GM13977 (cell line): Measurements from ENCODE around the gene CHD6.

Experiments used
- DNase-seq: peaks from one replicate; pipeline ENCODE4 v3.0.0; 2012; ENCODE audit warnings: low spot score
- in situ Hi-C: fragments of 300-500 bp; cut with MboI; formaldehyde crosslinking; loops from one replicate; pipeline ENCODE4 v1.12.0; 2022; ENCODE audit warnings: low sequenced_read_pairs, low pct_unique_long_range_greater_than_20kb, mixed read lengths, inconsistent platforms; ENCODE audit not compliant: unreplicated experiment
- TF ChIP-seq, protein P1 (sequence below): IDR thresholded peaks from 2 replicates; pipeline ENCODE4 v1.5.1; 2012; ENCODE audit warnings: mild to moderate bottlenecking, control low read depth; ENCODE audit not compliant: insufficient read depth; ENCODE audit errors: extremely low read depth, missing control alignments

The CHD6 gene

DNA sequence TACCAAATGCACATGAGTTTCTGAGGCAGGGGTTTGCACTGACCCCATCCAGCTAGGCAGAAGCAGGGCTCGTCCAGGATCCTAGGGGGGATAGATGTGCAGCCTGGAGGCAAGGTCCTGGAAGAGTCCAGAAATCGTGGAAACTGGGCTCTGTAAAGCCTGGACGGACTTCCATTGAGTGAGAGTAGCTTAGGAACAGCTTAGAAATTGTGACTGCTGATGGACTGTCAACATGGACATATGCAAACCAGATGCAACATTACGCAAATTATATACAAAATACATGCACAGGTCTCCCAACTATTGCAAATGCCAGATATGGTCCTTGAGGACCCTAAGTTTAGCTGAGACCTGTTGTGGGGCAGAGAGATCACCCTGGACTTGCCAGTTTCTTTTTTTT lies 246.8 kb downstream of the CHD6 start:
- TF ChIP-seq, protein P1, sequence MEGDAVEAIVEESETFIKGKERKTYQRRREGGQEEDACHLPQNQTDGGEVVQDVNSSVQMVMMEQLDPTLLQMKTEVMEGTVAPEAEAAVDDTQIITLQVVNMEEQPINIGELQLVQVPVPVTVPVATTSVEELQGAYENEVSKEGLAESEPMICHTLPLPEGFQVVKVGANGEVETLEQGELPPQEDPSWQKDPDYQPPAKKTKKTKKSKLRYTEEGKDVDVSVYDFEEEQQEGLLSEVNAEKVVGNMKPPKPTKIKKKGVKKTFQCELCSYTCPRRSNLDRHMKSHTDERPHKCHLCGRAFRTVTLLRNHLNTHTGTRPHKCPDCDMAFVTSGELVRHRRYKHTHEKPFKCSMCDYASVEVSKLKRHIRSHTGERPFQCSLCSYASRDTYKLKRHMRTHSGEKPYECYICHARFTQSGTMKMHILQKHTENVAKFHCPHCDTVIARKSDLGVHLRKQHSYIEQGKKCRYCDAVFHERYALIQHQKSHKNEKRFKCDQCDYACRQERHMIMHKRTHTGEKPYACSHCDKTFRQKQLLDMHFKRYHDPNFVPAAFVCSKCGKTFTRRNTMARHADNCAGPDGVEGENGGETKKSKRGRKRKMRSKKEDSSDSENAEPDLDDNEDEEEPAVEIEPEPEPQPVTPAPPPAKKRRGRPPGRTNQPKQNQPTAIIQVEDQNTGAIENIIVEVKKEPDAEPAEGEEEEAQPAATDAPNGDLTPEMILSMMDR = no peak
- DNase-seq = no peak
- in situ Hi-C loops = no loop called here

DNA sequence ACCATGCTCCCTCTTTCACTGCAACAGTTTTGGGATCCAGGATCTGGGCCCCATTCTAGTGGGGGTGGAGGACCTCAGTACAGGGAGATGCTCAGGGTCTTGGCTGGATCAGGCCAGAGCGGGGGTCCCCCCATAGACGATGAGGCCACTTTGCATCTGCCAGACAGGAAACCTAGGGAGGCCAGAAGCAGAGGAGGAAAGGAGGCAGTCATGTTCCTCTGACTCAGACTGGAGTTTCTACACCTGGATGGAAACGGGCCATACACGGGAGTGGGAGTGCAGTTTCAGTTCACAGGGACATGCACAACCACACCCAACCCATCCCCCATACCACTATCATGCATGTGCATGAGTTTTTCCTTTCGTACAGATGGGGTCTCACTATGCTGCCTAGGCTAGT lies 248.0 kb downstream of the CHD6 start:
- DNase-seq = no peak
- in situ Hi-C loops = no loop called here
- TF ChIP-seq, protein P1 = no peak

DNA sequence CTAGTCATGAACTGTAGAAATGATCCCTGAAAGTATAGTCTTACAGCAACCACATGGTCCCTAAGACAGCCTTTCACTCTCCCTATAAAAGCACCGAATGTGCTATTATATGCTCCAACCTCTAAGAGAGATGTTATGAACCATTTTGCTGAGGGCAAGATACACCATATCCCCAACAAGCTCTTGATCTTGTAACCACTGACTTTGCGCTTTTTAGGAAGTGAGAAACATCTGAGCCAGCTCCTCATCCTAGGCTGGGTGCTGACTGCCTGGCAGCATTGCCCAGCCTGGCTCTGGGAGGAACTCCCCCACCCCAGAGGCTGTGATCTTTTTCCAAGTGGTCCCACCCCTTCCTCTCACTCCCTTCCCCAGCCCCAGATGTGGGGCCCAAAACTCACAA lies 248.5 kb downstream of the CHD6 start:
- no peak for DNase-seq
- in situ Hi-C loops = no loop called here
- TF ChIP-seq, protein P1 = no peak

DNA sequence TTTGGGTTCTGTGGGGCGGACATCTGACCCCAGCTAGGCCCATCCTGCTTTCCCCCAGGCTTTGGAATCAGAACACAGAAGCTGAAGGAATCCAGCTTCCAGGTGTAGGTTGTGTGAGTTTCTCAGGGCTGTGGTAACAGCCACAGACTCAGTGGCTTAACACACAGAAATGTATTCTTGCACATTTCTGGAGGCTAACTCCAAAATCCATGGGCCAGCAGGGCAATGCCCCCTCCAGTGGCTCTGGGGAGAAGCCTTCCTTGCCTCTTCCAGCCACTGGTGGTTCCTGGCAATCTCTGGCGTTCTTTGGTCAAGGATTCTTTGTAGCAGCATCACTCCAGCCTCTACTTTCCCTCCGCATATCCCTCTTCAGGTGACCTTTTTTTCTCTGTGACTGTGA lies 250.2 kb downstream of the CHD6 start:
- no peak for DNase-seq
- TF ChIP-seq, protein P1 = no peak
- in situ Hi-C loops = no loop called here

DNA sequence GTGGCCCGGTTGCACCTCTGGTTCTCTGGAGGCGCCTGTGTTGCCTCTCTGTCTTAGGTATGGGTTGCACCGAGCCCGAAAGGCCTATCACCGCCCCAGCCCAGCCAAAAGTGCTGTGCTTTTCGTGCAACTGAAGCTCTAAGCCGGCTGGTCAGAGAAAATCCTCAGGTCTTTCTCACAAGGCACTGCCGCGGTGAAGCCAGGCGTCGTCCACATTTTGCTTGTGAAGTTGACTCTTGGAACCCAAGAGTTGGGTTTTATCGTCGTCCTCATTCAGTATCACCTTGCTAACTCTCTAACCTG lies 250.8 kb downstream of the CHD6 start:
- in situ Hi-C loops = no loop called here
- no peak for DNase-seq
- TF ChIP-seq, protein P1 = no peak

DNA sequence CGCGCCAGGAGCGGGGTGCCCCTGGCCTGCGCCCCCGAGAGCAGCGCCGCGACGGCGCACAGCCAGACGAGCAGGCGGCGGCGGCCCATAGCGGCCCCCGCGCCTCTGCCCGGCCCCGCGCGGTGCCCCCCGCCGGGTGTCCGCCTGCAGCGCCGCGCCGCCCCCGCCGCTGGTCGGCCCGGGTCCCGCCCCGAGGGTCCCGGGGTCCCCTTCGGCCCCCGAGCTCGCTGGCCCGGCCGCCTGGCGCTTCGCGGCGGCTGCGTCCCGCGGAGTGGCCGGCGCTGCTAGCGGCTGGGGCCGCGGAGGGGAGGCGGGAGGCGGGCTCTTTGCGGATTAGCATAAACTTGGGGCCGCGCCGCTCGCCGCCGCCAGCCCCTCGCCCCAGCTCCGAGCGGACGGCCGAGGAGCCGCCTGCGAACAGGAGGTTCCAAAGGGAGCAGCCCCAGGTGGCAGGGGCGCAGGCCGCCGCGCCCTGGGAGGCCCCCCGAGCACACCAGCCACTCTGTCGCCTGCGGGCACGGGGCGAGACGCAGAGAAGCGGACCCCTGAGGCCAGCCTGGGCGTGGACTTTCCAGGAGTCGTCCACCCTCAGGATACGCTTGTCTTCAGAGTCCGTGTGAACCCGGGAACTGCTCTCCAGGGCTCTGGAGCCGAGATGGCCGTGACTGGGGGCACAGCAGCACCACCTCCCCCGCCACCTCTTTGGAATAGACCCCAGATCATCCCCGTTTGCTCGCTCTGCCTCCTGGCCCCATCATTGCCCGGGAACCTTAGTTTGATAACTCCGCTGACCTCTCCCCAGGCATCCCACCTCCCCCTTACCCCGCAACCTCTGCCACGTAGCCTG lies 251.4 kb downstream of the CHD6 start, which contains the start of gene EMILIN3:
TSS of gene EMILIN3 (minus strand) at position 273 of the 847 bp plus-strand sequence. CDS start at position 89, 184 bp downstream.
- in situ Hi-C loops = no loop called here
- DNase-seq = no peak

More for the DNA sequence above, 251.4 kb downstream of the CHD6 start, which contains the start of gene EMILIN3:
- TF ChIP-seq, protein P1 = no peak
